Vagina (tissue), 2 donors: ENCODE data around the gene PRRC2B. TPM values are rescaled to one million over a fixed set of nuclear protein-coding genes. Genes with fewer than 3 reads are reported as not detected.

Source experiments
- DNase-seq, 2 donors: peaks; one replicate each; pipeline ENCODE4 v3.0.0-alpha.2; 2017; ENCODE audit errors: extremely low spot score in 2 of 2
- H3K27ac ChIP-seq: fragments of 200-600 bp; sonication (generic); one replicate; pipeline ENCODE4 v1.5.1; 2019
- H3K27me3 ChIP-seq: fragments of 200-600 bp; sonication (generic); one replicate; pipeline ENCODE4 v1.5.1; 2019
- H3K36me3 ChIP-seq, 2 donors: fragments of 200-600 bp; sonication (generic); one replicate each; pipeline ENCODE4 v1.5.1; 2017 to 2019
- H3K4me1 ChIP-seq: fragments of 200-600 bp; sonication (generic); one replicate; pipeline ENCODE4 v1.5.1; 2019
- H3K4me3 ChIP-seq, 2 donors: fragments of 200-600 bp; sonication (generic); 1 replicate in 1 of 2; 2 replicates in 1 of 2; pipeline ENCODE4 v1.5.1; 2016 to 2019
- H3K9me3 ChIP-seq: fragments of 200-600 bp; sonication (generic); one replicate; pipeline ENCODE4 v1.5.1; 2019
- CTCF ChIP-seq, 3 experiments: fragments of 450-650 bp in 2 of 3; fragments of 200-600 bp in 1 of 3; sonication (generic) in 1 of 3; IDR thresholded peaks; one replicate each; pipeline ENCODE4 v1.5.1; 2017 to 2019; ENCODE audit warnings: antibody characterized with exemption in 3 of 3, mild to moderate bottlenecking in 2 of 3, moderate library complexity in 2 of 3
- POLR2A ChIP-seq, 2 donors: fragments of 450-650 bp; IDR thresholded peaks; one replicate each; pipeline ENCODE4 v1.6.1; 2017; ENCODE audit warnings: antibody characterized with exemption in 2 of 2, mild to moderate bottlenecking in 2 of 2, moderate library complexity in 2 of 2
- POLR2AphosphoS5 ChIP-seq, 2 donors: sonication (generic); formaldehyde crosslinking; IDR thresholded peaks; one replicate each; pipeline ENCODE4 v1.9.0; 2017; ENCODE audit warnings: antibody characterized with exemption in 2 of 2, mild to moderate bottlenecking in 2 of 2, low read depth in 1 of 2; ENCODE audit not compliant: insufficient read depth in 1 of 2
- intact Hi-C: fragments of 100-400 bp; cut with DNase I; formaldehyde crosslinking; loops from one replicate; pipeline ENCODE4 v1.15.1; 2023
- total RNA-seq: library from RNA; depleted of rRNA; stranded (reverse); fragments of >200 nt; gene quantifications from one replicate; pipeline ENCODE4 v1.2.3, GENCODE V29; 2016

Gene PRRC2B
- total RNA-seq, 1 donor from 2014 or later = 116 TPM

GRCh38 chr9:131523086-131523388 is 129.2 kb downstream of the PRRC2B start:
- Histone ChIP-seq H3K27me3 (no peaks in the 10 kb centered on the region), H3K4me1 (no peaks in the 10 kb centered on the region), H3K9me3 (no peaks in the 10 kb centered on the region), H3K36me3 (peaks cover 0 to 82% of the 10 kb centered on the region in 2 donors), H3K27ac (no peak overlapping the region), H3K4me3 (no peak overlapping the region)
- DNase-seq = no peak
- TF ChIP-seq POLR2AphosphoS5 (IDR thresholded peaks at IDR 0.05; ENCODE audit: insufficient read depth in 1 of 2, low read depth in 1 of 2) (no peak), CTCF (IDR thresholded peaks at IDR 0.05) (no peak), POLR2A (IDR thresholded peaks at IDR 0.05) (no peak)
- intact Hi-C loops = no loop called here

- Histone ChIP-seq H3K27me3 (no peaks in the 10 kb centered on the region), H3K4me3 (no peak overlapping the region), H3K9me3 (no peaks in the 10 kb centered on the region), H3K4me1 (no peaks in the 10 kb centered on the region), H3K36me3 (peaks cover 0 to 82% of the 10 kb centered on the region in 2 donors), H3K27ac (no peak overlapping the region)
- TF ChIP-seq POLR2A (IDR thresholded peaks at IDR 0.05) (no peak), CTCF (IDR thresholded peaks at IDR 0.05) (no peak), POLR2AphosphoS5 (IDR thresholded peaks at IDR 0.05; ENCODE audit: insufficient read depth in 1 of 2, low read depth in 1 of 2) (no peak)
- intact Hi-C loops = no loop called here
- DNase-seq = no peak
Measured at GRCh38 chr9:131523451-131524435, 129.9 kb downstream of the PRRC2B start.

- TF ChIP-seq POLR2A (IDR thresholded peaks at IDR 0.05) (no peak), CTCF (IDR thresholded peaks at IDR 0.05) (no peak), POLR2AphosphoS5 (IDR thresholded peaks at IDR 0.05; ENCODE audit: insufficient read depth in 1 of 2, low read depth in 1 of 2) (no peak)
- H3K27ac ChIP-seq = no peak overlapping the region
- H3K4me3 ChIP-seq = no peak overlapping the region
- no peaks in the 10 kb centered on the region for H3K9me3 ChIP-seq
- H3K36me3 ChIP-seq = peaks cover 0 to 81% of the 10 kb centered on the region in 2 donors
- peaks cover 5% of the 10 kb centered on the region for H3K4me1 ChIP-seq
- no peaks in the 10 kb centered on the region for H3K27me3 ChIP-seq
- intact Hi-C loops = no loop called here
- DNase-seq = no peak
Measured at GRCh38 chr9:131524665-131525315, 130.9 kb downstream of the PRRC2B start.

- H3K36me3 ChIP-seq = peaks cover 0 to 70% of the 10 kb centered on the region in 2 donors
- H3K4me3 ChIP-seq = no peak overlapping the region
- H3K9me3 ChIP-seq = no peaks in the 10 kb centered on the region
- H3K4me1 ChIP-seq = peaks cover 12% of the 10 kb centered on the region
- intact Hi-C loops = no loop called here
- no peaks in the 10 kb centered on the region for H3K27me3 ChIP-seq
- no peak overlapping the region for H3K27ac ChIP-seq
- DNase-seq = no peak
- no peak for TF ChIP-seq CTCF (IDR thresholded peaks at IDR 0.05)
- no peak for TF ChIP-seq POLR2A (IDR thresholded peaks at IDR 0.05)
- TF ChIP-seq POLR2AphosphoS5 (IDR thresholded peaks at IDR 0.05; ENCODE audit: insufficient read depth in 1 of 2, low read depth in 1 of 2) = no peak
Measured at GRCh38 chr9:131525643-131526565, 132.0 kb downstream of the PRRC2B start.
